ENCODE measurements around the gene ILF3.

The ILF3 gene

GRCh38 chr19:10653732-10654609 lies at the start of gene ILF3:
TSS of gene ILF3 (plus strand) at chr19:10654346. CDS start at chr19:10670606, 16,260 bp downstream.
- no peak for TF ChIP-seq CEBPB (IDR thresholded peaks at IDR 0.05)
- TF ChIP-seq YY1 (IDR thresholded peaks at IDR 0.05; ENCODE audit: low read depth) = peak; percentile 97
- TF ChIP-seq ZBTB7A (IDR thresholded peaks at IDR 0.05; ENCODE audit: low read depth) = no peak
- TF ChIP-seq, protein P1, sequence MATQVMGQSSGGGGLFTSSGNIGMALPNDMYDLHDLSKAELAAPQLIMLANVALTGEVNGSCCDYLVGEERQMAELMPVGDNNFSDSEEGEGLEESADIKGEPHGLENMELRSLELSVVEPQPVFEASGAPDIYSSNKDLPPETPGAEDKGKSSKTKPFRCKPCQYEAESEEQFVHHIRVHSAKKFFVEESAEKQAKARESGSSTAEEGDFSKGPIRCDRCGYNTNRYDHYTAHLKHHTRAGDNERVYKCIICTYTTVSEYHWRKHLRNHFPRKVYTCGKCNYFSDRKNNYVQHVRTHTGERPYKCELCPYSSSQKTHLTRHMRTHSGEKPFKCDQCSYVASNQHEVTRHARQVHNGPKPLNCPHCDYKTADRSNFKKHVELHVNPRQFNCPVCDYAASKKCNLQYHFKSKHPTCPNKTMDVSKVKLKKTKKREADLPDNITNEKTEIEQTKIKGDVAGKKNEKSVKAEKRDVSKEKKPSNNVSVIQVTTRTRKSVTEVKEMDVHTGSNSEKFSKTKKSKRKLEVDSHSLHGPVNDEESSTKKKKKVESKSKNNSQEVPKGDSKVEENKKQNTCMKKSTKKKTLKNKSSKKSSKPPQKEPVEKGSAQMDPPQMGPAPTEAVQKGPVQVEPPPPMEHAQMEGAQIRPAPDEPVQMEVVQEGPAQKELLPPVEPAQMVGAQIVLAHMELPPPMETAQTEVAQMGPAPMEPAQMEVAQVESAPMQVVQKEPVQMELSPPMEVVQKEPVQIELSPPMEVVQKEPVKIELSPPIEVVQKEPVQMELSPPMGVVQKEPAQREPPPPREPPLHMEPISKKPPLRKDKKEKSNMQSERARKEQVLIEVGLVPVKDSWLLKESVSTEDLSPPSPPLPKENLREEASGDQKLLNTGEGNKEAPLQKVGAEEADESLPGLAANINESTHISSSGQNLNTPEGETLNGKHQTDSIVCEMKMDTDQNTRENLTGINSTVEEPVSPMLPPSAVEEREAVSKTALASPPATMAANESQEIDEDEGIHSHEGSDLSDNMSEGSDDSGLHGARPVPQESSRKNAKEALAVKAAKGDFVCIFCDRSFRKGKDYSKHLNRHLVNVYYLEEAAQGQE (IDR thresholded peaks at IDR 0.05; ENCODE audit: low read depth) = peak; percentile 29; the same call in 1 of the 2 replicates
- peak; percentile 76 for TF ChIP-seq CREB1 (IDR thresholded peaks at IDR 0.05; ENCODE audit: low read depth)
- TF ChIP-seq RAD21 (IDR thresholded peaks at IDR 0.05; ENCODE audit: low read depth) = no peak
- TF ChIP-seq NFIC (IDR thresholded peaks at IDR 0.05) = 0 out of 2 replicates have a peak, but pooled peaks have one; percentile 23
- TF ChIP-seq TEAD4 (IDR thresholded peaks at IDR 0.05) = peak; percentile 78
- peak; percentile 21 for TF ChIP-seq EGR1 (IDR thresholded peaks at IDR 0.05)
- TF ChIP-seq USF1 (IDR thresholded peaks at IDR 0.05) = peak; percentile 95
- TF ChIP-seq, protein P2, sequence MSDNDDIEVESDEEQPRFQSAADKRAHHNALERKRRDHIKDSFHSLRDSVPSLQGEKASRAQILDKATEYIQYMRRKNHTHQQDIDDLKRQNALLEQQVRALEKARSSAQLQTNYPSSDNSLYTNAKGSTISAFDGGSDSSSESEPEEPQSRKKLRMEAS (IDR thresholded peaks at IDR 0.05) = peak; percentile 95
- peak; percentile 10 for TF ChIP-seq TCF12 (IDR thresholded peaks at IDR 0.05; ENCODE audit: low read depth)
- peak; percentile 83 for TF ChIP-seq TAF1 (IDR thresholded peaks at IDR 0.05; ENCODE audit: low read depth)
- TF ChIP-seq FOXM1 (IDR thresholded peaks at IDR 0.05; ENCODE audit: borderline replicate concordance, low read depth) = peak; percentile 53; the same call in 1 of the 2 replicates
- 0 out of 2 replicates have a peak, but pooled peaks have one; percentile 24 for TF ChIP-seq EP300 (IDR thresholded peaks at IDR 0.05; ENCODE audit: borderline replicate concordance)

- TF ChIP-seq CREB1 (IDR thresholded peaks at IDR 0.05; ENCODE audit: low read depth) = no peak
- TF ChIP-seq ZBTB7A (IDR thresholded peaks at IDR 0.05; ENCODE audit: low read depth) = no peak
- no peak for TF ChIP-seq TCF12 (IDR thresholded peaks at IDR 0.05; ENCODE audit: low read depth)
- TF ChIP-seq, protein P2 (IDR thresholded peaks at IDR 0.05) = no peak
Measured at GRCh38 chr19:10604460-10604980, 49.6 kb upstream of the ILF3 start.

DNA sequence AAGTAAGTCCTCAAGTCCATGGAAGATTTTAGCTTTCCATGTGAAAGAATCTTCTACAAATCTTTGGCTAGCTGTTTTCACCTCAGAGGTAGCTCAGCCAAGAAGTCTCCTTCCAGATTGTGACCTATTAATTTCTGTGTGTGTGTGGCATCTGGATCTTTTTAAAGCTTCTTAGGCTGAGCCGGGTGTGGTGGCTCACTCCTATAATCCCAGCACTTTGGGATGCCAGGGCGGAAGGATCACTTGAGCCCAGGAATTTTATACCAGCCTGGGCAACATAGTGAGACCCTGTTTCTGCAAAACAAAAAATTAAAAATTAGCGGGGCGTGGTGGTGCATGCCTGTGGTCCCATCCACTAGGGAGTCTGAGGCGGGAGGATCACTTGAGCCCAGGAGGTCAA lies 42.2 kb upstream of the ILF3 start:
- TF ChIP-seq CEBPB (IDR thresholded peaks at IDR 0.05) = no peak
- TF ChIP-seq USF1 (IDR thresholded peaks at IDR 0.05) = no peak
- TF ChIP-seq, protein P2 (IDR thresholded peaks at IDR 0.05) = no peak
- no peak for TF ChIP-seq TEAD4 (IDR thresholded peaks at IDR 0.05)
- no peak for TF ChIP-seq TAF1 (IDR thresholded peaks at IDR 0.05; ENCODE audit: low read depth)
- no peak for TF ChIP-seq FOXM1 (IDR thresholded peaks at IDR 0.05; ENCODE audit: borderline replicate concordance, low read depth)
- TF ChIP-seq, protein P1 (IDR thresholded peaks at IDR 0.05; ENCODE audit: low read depth) = no peak
- no peak for TF ChIP-seq ZBTB7A (IDR thresholded peaks at IDR 0.05; ENCODE audit: low read depth)
- no peak for TF ChIP-seq TCF12 (IDR thresholded peaks at IDR 0.05; ENCODE audit: low read depth)
- no peak for TF ChIP-seq YY1 (IDR thresholded peaks at IDR 0.05; ENCODE audit: low read depth)
- no peak for TF ChIP-seq EP300 (IDR thresholded peaks at IDR 0.05; ENCODE audit: borderline replicate concordance)
- TF ChIP-seq CREB1 (IDR thresholded peaks at IDR 0.05; ENCODE audit: low read depth) = no peak
- no peak for TF ChIP-seq NFIC (IDR thresholded peaks at IDR 0.05)
- no peak for TF ChIP-seq EGR1 (IDR thresholded peaks at IDR 0.05)
- TF ChIP-seq RAD21 (IDR thresholded peaks at IDR 0.05; ENCODE audit: low read depth) = no peak

- TF ChIP-seq EGR1 (IDR thresholded peaks at IDR 0.05) (no peak), EP300 (IDR thresholded peaks at IDR 0.05; ENCODE audit: borderline replicate concordance) (no peak)
Measured at GRCh38 chr19:10612499-10613119, 41.5 kb upstream of the ILF3 start.

DNA sequence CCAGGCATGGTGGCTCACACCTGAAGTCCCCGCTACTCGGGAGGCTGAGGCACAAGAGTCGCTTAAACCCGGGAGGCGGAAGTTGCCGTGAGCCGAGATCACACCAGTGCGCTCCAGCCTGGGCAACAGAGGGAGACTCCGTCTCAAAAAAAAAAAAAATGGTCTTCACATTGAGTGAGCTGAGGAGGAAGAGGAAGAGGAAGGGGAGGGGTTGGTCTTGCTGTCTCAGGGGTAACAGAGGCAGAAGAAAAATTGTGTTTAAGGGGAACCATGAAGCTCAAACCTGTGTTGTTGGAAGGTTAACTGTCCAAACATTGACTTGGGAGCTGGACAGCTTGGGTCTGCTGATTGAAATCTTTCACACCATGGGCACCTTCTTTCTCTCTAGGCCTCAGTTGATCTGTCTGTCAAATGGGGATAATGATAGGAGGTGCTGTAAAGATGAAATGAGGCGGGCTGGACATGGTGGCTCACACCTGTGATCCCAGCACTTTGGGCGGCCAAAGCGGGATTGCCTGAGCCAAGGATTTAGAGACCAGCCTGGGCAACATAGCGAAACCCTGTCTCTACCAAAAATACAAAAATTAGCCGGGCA lies 38.6 kb upstream of the ILF3 start:
- TF ChIP-seq RAD21 (IDR thresholded peaks at IDR 0.05; ENCODE audit: low read depth) (no peak), USF1 (IDR thresholded peaks at IDR 0.05) (no peak)
- TF ChIP-seq, protein P1 (IDR thresholded peaks at IDR 0.05; ENCODE audit: low read depth) = no peak
- TF ChIP-seq, protein P2 (IDR thresholded peaks at IDR 0.05) = no peak

All from Ishikawa (cell line).